ENCODE results near the gene STAC. TPM values are rescaled to one million over a fixed set of nuclear protein-coding genes. Genes with fewer than 3 reads are reported as not detected.

STAC gene
- total RNA-seq, 3 donors from 2014 or later: 1.4 to 6.1 (median 5.6) TPM

DNA sequence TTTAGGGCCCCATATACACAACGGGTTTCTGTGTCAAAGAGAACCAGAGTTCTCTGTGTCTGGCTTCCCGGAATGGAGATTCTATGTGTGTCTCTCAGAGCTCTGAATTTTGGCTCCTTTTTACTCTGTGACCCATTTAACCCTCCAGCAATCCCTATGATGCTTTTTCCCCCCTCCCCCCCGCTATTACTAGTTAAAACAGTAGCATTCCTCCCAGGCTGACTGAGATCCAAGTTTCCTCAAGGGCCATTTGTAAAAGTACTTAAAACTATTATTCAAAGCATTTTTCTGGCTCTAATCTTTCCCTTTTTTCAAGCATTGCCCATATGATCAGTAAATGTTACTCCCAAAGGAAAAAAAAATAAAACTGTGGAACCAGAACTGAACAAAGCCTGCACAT lies 6.6 kb upstream of the STAC start:
- H3K27me3 ChIP-seq: no peaks in the 10 kb centered on the region
- peak overlapping the region in 1 of 2 donors; percentile 20 for H3K27ac ChIP-seq
- intact Hi-C loops (cut with DNase I; ENCODE audit: low total_unique reads): loop anchor here (10.0 kb wide), 1 partner anchor 331 kb away; no protein-coding TSS in a partner anchor
- no peaks in the 10 kb centered on the region for H3K4me1 ChIP-seq
- H3K36me3 ChIP-seq: no peaks in the 10 kb centered on the region
- TF ChIP-seq POLR2A (IDR thresholded peaks at IDR 0.05): no peak
- DNase-seq (ENCODE audit: low spot score in 2 of 2): no peak
- H3K4me3 ChIP-seq: no peak overlapping the region
- H3K9me3 ChIP-seq: no peaks in the 10 kb centered on the region

DNA sequence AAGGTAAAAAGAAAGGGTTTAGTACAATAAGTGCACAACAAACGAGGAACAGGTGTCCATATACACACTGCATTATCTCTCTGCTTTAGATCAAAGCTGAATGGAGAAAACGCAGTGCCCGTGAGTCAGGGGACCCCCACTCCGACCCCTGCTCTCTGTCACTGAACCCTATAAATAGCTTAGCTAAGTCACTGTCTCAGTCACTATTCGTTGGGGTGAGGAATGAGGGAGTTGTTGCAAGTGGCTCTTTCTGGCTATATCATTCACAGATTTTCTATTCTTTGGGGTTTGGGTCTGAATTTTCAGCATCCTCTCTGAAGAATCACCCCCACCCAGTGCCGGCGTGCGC lies 458 bp upstream of the STAC start:
- intact Hi-C loops (cut with DNase I; ENCODE audit: low total_unique reads): loop anchor here (10.0 kb wide), 1 partner anchor 325 kb away; no protein-coding TSS in a partner anchor
- DNase-seq (ENCODE audit: low spot score in 2 of 2): no peak
- TF ChIP-seq POLR2AphosphoS5 (IDR thresholded peaks at IDR 0.05) (no peak), POLR2A (IDR thresholded peaks at IDR 0.05) (no peak)
- TF ChIP-seq, protein P1, sequence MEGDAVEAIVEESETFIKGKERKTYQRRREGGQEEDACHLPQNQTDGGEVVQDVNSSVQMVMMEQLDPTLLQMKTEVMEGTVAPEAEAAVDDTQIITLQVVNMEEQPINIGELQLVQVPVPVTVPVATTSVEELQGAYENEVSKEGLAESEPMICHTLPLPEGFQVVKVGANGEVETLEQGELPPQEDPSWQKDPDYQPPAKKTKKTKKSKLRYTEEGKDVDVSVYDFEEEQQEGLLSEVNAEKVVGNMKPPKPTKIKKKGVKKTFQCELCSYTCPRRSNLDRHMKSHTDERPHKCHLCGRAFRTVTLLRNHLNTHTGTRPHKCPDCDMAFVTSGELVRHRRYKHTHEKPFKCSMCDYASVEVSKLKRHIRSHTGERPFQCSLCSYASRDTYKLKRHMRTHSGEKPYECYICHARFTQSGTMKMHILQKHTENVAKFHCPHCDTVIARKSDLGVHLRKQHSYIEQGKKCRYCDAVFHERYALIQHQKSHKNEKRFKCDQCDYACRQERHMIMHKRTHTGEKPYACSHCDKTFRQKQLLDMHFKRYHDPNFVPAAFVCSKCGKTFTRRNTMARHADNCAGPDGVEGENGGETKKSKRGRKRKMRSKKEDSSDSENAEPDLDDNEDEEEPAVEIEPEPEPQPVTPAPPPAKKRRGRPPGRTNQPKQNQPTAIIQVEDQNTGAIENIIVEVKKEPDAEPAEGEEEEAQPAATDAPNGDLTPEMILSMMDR (IDR thresholded peaks at IDR 0.05): no peak
- H3K27me3 ChIP-seq: no peaks in the 10 kb centered on the region
- peak overlapping the region in 1 of 2 donors; percentile 52 for H3K27ac ChIP-seq
- peak overlapping the region; percentile 61 to 85 (median 67) for H3K4me3 ChIP-seq
- no peaks in the 10 kb centered on the region for H3K4me1 ChIP-seq
- no peaks in the 10 kb centered on the region for H3K36me3 ChIP-seq
- no peaks in the 10 kb centered on the region for H3K9me3 ChIP-seq

DNA sequence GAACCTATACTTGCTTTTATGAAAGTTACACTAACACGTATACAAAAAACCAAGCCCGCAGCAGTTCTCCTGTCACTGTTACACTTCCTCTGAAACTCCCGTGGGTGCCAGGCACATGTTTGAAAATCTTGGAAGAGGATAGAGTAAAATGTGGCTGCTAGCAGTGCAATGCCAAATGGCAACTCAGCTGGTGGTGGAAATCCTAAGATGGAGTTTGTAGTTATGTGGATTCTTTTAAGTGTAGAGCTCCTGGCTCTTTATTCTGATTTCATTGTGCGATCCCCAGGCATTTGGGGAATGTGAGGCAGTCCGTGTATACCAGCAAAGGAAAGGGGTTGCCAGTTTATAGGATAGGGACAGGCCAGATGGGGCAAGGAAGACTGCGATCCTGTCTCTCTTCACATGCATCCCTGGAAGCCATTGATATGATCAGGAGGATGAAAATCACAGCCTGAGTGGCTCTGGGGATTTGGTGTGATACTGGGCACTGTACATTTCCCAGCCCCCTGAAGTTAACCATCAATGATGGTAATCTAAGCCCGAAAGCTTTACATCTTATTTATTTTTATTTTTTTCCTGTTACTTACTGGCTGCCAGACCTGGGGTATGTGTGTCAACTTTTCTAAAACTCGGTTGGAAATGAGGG lies 1.1 kb downstream of the STAC start:
- peak overlapping the region; percentile 61 to 85 (median 67) for H3K4me3 ChIP-seq
- no peaks in the 10 kb centered on the region for H3K27me3 ChIP-seq
- no peaks in the 10 kb centered on the region for H3K36me3 ChIP-seq
- H3K9me3 ChIP-seq: no peaks in the 10 kb centered on the region
- TF ChIP-seq, protein P1 (IDR thresholded peaks at IDR 0.05): no peak
- TF ChIP-seq POLR2A (IDR thresholded peaks at IDR 0.05): no peak
- TF ChIP-seq POLR2AphosphoS5 (IDR thresholded peaks at IDR 0.05): no peak
- H3K4me1 ChIP-seq: no peaks in the 10 kb centered on the region
- DNase-seq (ENCODE audit: low spot score in 2 of 2): no peak
- intact Hi-C loops (cut with DNase I; ENCODE audit: low total_unique reads): no loop called here
- peak overlapping the region in 1 of 2 donors; percentile 19 for H3K27ac ChIP-seq

DNA sequence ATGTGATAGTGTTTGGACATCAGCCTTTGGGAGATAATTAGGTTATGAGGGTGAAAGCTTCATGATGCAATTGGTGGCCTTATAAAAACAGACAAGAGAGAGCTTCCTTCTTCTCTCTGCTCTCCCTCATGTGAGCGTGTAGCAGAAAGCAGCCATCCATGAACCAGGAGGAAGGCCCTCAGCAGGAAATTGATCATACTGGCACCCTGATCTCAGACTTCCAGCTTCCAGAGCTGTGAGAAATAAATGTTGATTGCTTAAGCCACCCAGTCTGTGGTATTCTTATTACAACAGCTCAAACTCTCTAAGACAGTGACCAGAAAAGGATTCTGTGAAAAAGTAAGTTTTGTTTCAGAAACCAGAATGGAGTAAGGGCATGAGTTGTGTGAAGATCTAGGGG lies 13.3 kb downstream of the STAC start:
- no peak for DNase-seq (ENCODE audit: low spot score in 2 of 2)
- Histone ChIP-seq H3K27me3 (no peaks in the 10 kb centered on the region), H3K4me1 (no peaks in the 10 kb centered on the region), H3K4me3 (no peak overlapping the region), H3K9me3 (no peaks in the 10 kb centered on the region), H3K27ac (no peak overlapping the region), H3K36me3 (no peaks in the 10 kb centered on the region)
- TF ChIP-seq POLR2AphosphoS5 (IDR thresholded peaks at IDR 0.05): no peak
- TF ChIP-seq, protein P1 (IDR thresholded peaks at IDR 0.05): no peak
- no peak for TF ChIP-seq POLR2A (IDR thresholded peaks at IDR 0.05)
- intact Hi-C loops (cut with DNase I; ENCODE audit: low total_unique reads): no loop called here

DNA sequence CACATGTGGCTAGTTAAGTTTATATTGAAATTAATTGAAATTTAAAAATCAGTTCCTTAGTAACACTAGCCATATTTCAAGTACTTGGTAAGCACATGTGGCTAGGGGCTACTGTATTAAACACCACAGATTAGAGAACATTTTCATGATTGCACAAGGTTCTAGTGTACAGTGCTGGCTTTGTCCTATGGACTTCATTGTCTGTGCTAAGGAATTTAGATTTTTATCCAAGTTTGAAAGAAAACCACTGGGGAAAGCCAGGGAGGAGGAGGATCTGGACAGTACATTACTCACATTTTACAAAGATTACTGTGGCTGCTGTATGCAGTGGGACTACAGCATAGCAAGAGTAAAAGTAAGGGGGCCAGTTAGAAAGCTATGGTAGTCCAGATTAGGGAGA lies 13.9 kb downstream of the STAC start:
- no peak overlapping the region for H3K4me3 ChIP-seq
- H3K27ac ChIP-seq: no peak overlapping the region
- TF ChIP-seq, protein P1 (IDR thresholded peaks at IDR 0.05): no peak
- TF ChIP-seq POLR2AphosphoS5 (IDR thresholded peaks at IDR 0.05): no peak
- TF ChIP-seq POLR2A (IDR thresholded peaks at IDR 0.05): no peak
- intact Hi-C loops (cut with DNase I; ENCODE audit: low total_unique reads): no loop called here
- no peaks in the 10 kb centered on the region for H3K9me3 ChIP-seq
- no peaks in the 10 kb centered on the region for H3K36me3 ChIP-seq
- DNase-seq (ENCODE audit: low spot score in 2 of 2): no peak
- no peaks in the 10 kb centered on the region for H3K27me3 ChIP-seq
- no peaks in the 10 kb centered on the region for H3K4me1 ChIP-seq

Measured in breast epithelium (tissue), 4 donors.